Measurements from ENCODE around the gene CCDC172. TPM values are rescaled to one million over a fixed set of nuclear protein-coding genes. Genes with fewer than 3 reads are reported as not detected.

CCDC172 gene
- total RNA-seq, 4 donors from 2014 or later = not detected

DNA sequence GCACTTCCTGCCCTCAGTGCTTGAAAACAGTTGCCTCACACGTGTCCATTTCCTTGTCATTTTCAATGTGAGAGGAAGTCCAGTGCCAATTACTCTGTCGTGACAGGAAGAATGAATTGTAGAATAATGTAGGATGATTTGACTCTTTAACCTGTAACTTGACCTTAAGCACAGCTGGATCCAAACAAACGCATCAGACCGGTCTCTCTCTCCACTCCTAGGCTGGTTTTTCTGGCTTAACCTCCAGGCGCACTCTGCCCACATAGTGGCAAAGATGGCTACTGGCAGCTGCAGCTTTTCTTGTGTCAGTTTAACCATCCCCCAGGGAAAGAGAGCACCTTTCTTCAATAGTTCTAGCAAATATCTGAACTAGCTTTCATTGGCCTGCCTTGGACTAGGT is 74.0 kb downstream of the CCDC172 start:
- H3K27me3 ChIP-seq = no peaks in the 10 kb centered on the region
- DNase-seq = no peak
- H3K4me3 ChIP-seq = no peak overlapping the region
- H3K4me1 ChIP-seq = no peaks in the 10 kb centered on the region
- H3K27ac ChIP-seq = no peak overlapping the region
- no peaks in the 10 kb centered on the region for H3K9me3 ChIP-seq
- WGBS, 2 donors = 22 to 41% methylated on average over 4 to 5 of the region's 5 CpGs
- intact Hi-C loops (cut with DNase I) = no loop called here
- no peaks in the 10 kb centered on the region for H3K36me3 ChIP-seq
- no peak for TF ChIP-seq POLR2A (IDR thresholded peaks at IDR 0.05)
- TF ChIP-seq, protein P1, sequence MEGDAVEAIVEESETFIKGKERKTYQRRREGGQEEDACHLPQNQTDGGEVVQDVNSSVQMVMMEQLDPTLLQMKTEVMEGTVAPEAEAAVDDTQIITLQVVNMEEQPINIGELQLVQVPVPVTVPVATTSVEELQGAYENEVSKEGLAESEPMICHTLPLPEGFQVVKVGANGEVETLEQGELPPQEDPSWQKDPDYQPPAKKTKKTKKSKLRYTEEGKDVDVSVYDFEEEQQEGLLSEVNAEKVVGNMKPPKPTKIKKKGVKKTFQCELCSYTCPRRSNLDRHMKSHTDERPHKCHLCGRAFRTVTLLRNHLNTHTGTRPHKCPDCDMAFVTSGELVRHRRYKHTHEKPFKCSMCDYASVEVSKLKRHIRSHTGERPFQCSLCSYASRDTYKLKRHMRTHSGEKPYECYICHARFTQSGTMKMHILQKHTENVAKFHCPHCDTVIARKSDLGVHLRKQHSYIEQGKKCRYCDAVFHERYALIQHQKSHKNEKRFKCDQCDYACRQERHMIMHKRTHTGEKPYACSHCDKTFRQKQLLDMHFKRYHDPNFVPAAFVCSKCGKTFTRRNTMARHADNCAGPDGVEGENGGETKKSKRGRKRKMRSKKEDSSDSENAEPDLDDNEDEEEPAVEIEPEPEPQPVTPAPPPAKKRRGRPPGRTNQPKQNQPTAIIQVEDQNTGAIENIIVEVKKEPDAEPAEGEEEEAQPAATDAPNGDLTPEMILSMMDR (IDR thresholded peaks at IDR 0.05) = no peak

DNA sequence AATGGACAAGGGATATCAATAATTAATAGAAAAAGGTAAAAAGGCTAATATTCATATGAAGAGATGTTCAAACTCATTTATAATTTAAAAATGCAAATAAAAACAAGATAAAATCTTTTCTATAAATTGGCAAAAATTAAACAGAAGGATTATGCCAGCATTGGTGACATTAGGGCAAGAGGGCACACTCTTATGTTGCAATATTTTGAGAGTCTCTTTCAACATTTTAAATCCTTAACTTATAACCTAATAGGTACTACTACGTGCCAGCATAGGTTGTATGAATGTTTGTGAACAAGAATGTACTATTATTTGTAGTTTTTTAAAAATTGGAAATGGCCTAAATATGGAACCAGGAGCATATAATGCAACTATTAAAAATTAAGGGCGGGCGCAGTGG is 78.6 kb downstream of the CCDC172 start:
- H3K4me3 ChIP-seq = no peak overlapping the region
- intact Hi-C loops (cut with DNase I) = no loop called here
- 80 to 86% methylated on average over 3 of the region's 3 CpGs for WGBS, 2 donors
- no peaks in the 10 kb centered on the region for H3K27me3 ChIP-seq
- TF ChIP-seq POLR2A (IDR thresholded peaks at IDR 0.05) = no peak
- TF ChIP-seq, protein P1 (IDR thresholded peaks at IDR 0.05) = no peak
- no peak for DNase-seq
- H3K4me1 ChIP-seq = no peaks in the 10 kb centered on the region
- no peaks in the 10 kb centered on the region for H3K9me3 ChIP-seq
- H3K36me3 ChIP-seq = no peaks in the 10 kb centered on the region
- no peak overlapping the region for H3K27ac ChIP-seq

DNA sequence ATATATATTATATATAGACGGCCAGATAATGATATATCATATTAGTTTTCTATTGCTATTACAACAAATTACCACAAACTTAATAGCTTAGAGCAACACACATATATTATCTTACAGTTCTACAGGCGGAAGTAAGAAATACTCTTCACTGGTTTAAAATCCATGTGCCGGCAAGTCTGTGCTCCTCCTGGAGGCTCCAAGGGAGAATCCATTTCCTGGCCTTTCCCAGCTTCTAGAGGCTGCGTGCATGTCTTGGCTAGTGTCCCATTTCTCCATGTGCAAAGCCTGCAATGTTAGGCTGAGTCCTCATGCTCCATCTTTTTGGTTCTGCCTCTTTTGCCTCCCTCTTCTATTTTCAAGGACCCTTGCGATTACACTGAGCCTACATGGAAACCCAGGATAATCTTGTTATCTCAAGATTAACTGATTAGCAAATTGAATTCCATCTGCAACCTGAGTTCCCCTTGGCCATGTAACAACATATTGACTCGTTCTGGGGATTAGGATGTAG is 79.5 kb downstream of the CCDC172 start:
- Histone ChIP-seq H3K27ac (no peak overlapping the region), H3K27me3 (no peaks in the 10 kb centered on the region), H3K4me3 (no peak overlapping the region), H3K4me1 (no peaks in the 10 kb centered on the region), H3K36me3 (no peaks in the 10 kb centered on the region), H3K9me3 (no peaks in the 10 kb centered on the region)
- no peak for DNase-seq
- WGBS, 2 donors = 58 to 59% methylated on average over 6 of the region's 6 CpGs
- intact Hi-C loops (cut with DNase I) = no loop called here
- TF ChIP-seq, protein P1 (IDR thresholded peaks at IDR 0.05) = no peak
- TF ChIP-seq POLR2A (IDR thresholded peaks at IDR 0.05) = no peak

DNA sequence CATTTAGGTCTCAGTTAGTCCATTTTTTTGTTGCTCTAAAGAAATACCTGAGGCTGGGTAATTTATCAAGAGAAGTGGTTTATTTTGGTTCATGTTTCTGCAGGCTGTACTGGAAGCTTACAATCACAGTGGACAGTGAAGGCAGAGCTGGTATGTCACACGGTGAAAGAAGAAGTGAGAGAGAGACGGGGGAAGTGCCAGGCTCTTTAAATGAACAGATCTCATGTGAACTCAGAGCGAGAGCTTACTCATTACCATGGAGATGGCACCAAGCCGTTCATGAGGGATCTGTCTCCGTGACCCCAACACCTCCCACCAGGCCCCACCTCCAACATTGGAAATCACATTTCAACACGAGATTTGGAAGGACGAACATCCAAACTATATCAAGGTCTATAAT is 84.5 kb downstream of the CCDC172 start:
- Histone ChIP-seq H3K36me3 (no peaks in the 10 kb centered on the region), H3K27me3 (no peaks in the 10 kb centered on the region), H3K4me1 (no peaks in the 10 kb centered on the region), H3K9me3 (no peaks in the 10 kb centered on the region), H3K4me3 (no peak overlapping the region), H3K27ac (no peak overlapping the region)
- WGBS, 2 donors = 32 to 33% methylated on average over 7 of the region's 7 CpGs
- intact Hi-C loops (cut with DNase I) = no loop called here
- DNase-seq = no peak
- TF ChIP-seq, protein P1 (IDR thresholded peaks at IDR 0.05) = no peak
- TF ChIP-seq POLR2A (IDR thresholded peaks at IDR 0.05) = no peak

GRCh38 chr10:116410351-116410750 is 86.1 kb downstream of the CCDC172 start:
- no peaks in the 10 kb centered on the region for H3K36me3 ChIP-seq
- TF ChIP-seq POLR2A (IDR thresholded peaks at IDR 0.05) = no peak
- TF ChIP-seq, protein P1 (IDR thresholded peaks at IDR 0.05) = no peak
- no peak for DNase-seq
- intact Hi-C loops (cut with DNase I) = no loop called here
- H3K4me3 ChIP-seq = no peak overlapping the region
- H3K27ac ChIP-seq = no peak overlapping the region
- no peaks in the 10 kb centered on the region for H3K9me3 ChIP-seq
- H3K4me1 ChIP-seq = no peaks in the 10 kb centered on the region
- WGBS, 2 donors = 71 to 73% methylated on average over 5 of the region's 5 CpGs
- H3K27me3 ChIP-seq = no peaks in the 10 kb centered on the region

All from esophagus squamous epithelium (tissue), 5 donors.